Dendritic cell treated with granulocyte-macrophage colony-stimulating factor and Interleukin-4, amounts not matched to agents 40 ng/mL and 50 ng/mL, for 4 days (primary cell): ENCODE results near the gene EVC.

Source experiments
- H3K27ac Mint-ChIP-seq: one replicate; pipeline ENCODE4 v1.8.0; 2022; ENCODE audit warnings: mild to moderate bottlenecking, mixed read lengths
- H3K27me3 Mint-ChIP-seq: one replicate; pipeline ENCODE4 v1.8.0; 2022; ENCODE audit warnings: mild to moderate bottlenecking, mixed read lengths
- H3K36me3 Mint-ChIP-seq: one replicate; pipeline ENCODE4 v1.8.0; 2022; ENCODE audit warnings: low read depth, mixed read lengths
- H3K4me1 Mint-ChIP-seq: one replicate; pipeline ENCODE4 v1.8.0; 2022; ENCODE audit warnings: low read depth, mixed read lengths
- H3K4me3 Mint-ChIP-seq: one replicate; pipeline ENCODE4 v1.8.0; 2022; ENCODE audit warnings: mild to moderate bottlenecking, moderate library complexity, mixed read lengths
- H3K9me3 Mint-ChIP-seq: one replicate; pipeline ENCODE4 v1.8.0; 2022; ENCODE audit warnings: mixed read lengths
- intact Hi-C: fragments of 100-400 bp; cut with micrococcal nuclease; formaldehyde crosslinking; loops from one replicate; pipeline ENCODE4 v1.15.0; 2022

Gene EVC

GRCh38 chr4:5787311-5787710 lies 76.3 kb downstream of the EVC start:
- Mint-ChIP-seq H3K27me3 (no peaks in the 10 kb centered on the region), H3K9me3 (peaks cover 12% of the 10 kb centered on the region), H3K36me3 (peaks cover 8% of the 10 kb centered on the region), H3K4me3 (no peak overlapping the region), H3K27ac (no peak overlapping the region), H3K4me1 (no peaks in the 10 kb centered on the region)
- intact Hi-C loops: no loop called here

GRCh38 chr4:5788144-5788543 lies 77.1 kb downstream of the EVC start:
- peaks cover 8% of the 10 kb centered on the region for H3K36me3 Mint-ChIP-seq
- no peaks in the 10 kb centered on the region for H3K27me3 Mint-ChIP-seq
- H3K9me3 Mint-ChIP-seq: peaks cover 12% of the 10 kb centered on the region
- intact Hi-C loops: no loop called here
- H3K27ac Mint-ChIP-seq: no peak overlapping the region
- no peak overlapping the region for H3K4me3 Mint-ChIP-seq
- H3K4me1 Mint-ChIP-seq: no peaks in the 10 kb centered on the region

GRCh38 chr4:5789141-5789540 lies 78.1 kb downstream of the EVC start:
- Mint-ChIP-seq H3K9me3 (peaks cover 12% of the 10 kb centered on the region), H3K4me3 (no peak overlapping the region), H3K36me3 (peaks cover 8% of the 10 kb centered on the region), H3K27ac (no peak overlapping the region), H3K27me3 (no peaks in the 10 kb centered on the region), H3K4me1 (no peaks in the 10 kb centered on the region)
- intact Hi-C loops: no loop called here

- H3K4me1 Mint-ChIP-seq: no peaks in the 10 kb centered on the region
- no peaks in the 10 kb centered on the region for H3K27me3 Mint-ChIP-seq
- no peak overlapping the region for H3K4me3 Mint-ChIP-seq
- H3K36me3 Mint-ChIP-seq: peaks cover 8% of the 10 kb centered on the region
- H3K9me3 Mint-ChIP-seq: peaks cover 12% of the 10 kb centered on the region
- intact Hi-C loops: no loop called here
- no peak overlapping the region for H3K27ac Mint-ChIP-seq
Observed at GRCh38 chr4:5790546-5790857, 79.5 kb downstream of the EVC start.

- Mint-ChIP-seq H3K9me3 (peaks cover 12% of the 10 kb centered on the region), H3K27ac (no peak overlapping the region)
- intact Hi-C loops: no loop called here
Observed at GRCh38 chr4:5791654-5792053, 80.7 kb downstream of the EVC start.

GRCh38 chr4:5793514-5793913 lies 82.5 kb downstream of the EVC start:
- no peaks in the 10 kb centered on the region for H3K27me3 Mint-ChIP-seq
- no peak overlapping the region for H3K4me3 Mint-ChIP-seq
- H3K27ac Mint-ChIP-seq: no peak overlapping the region
- H3K9me3 Mint-ChIP-seq: no peaks in the 10 kb centered on the region
- no peaks in the 10 kb centered on the region for H3K4me1 Mint-ChIP-seq
- no peaks in the 10 kb centered on the region for H3K36me3 Mint-ChIP-seq
- intact Hi-C loops: no loop called here

More at GRCh38 chr4:5791654-5792053, 80.7 kb downstream of the EVC start:
- Mint-ChIP-seq H3K27me3 (no peaks in the 10 kb centered on the region), H3K4me1 (no peaks in the 10 kb centered on the region), H3K4me3 (no peak overlapping the region), H3K36me3 (peaks cover 8% of the 10 kb centered on the region)

GRCh38 chr4:5795580-5795979 lies 84.6 kb downstream of the EVC start:
- no peak overlapping the region for H3K4me3 Mint-ChIP-seq
- no peak overlapping the region for H3K27ac Mint-ChIP-seq
- no peaks in the 10 kb centered on the region for H3K27me3 Mint-ChIP-seq
- no peaks in the 10 kb centered on the region for H3K4me1 Mint-ChIP-seq
- no peaks in the 10 kb centered on the region for H3K9me3 Mint-ChIP-seq
- no peaks in the 10 kb centered on the region for H3K36me3 Mint-ChIP-seq
- intact Hi-C loops: no loop called here

GRCh38 chr4:5796976-5797375 lies 86.0 kb downstream of the EVC start:
- Mint-ChIP-seq H3K36me3 (no peaks in the 10 kb centered on the region), H3K27me3 (no peaks in the 10 kb centered on the region), H3K9me3 (no peaks in the 10 kb centered on the region), H3K4me1 (no peaks in the 10 kb centered on the region), H3K4me3 (no peak overlapping the region), H3K27ac (no peak overlapping the region)
- intact Hi-C loops: no loop called here

GRCh38 chr4:5797866-5798265 lies 86.9 kb downstream of the EVC start:
- Mint-ChIP-seq H3K27ac (no peak overlapping the region), H3K4me3 (no peak overlapping the region), H3K4me1 (no peaks in the 10 kb centered on the region), H3K36me3 (no peaks in the 10 kb centered on the region), H3K27me3 (no peaks in the 10 kb centered on the region), H3K9me3 (no peaks in the 10 kb centered on the region)
- intact Hi-C loops: no loop called here

- no peaks in the 10 kb centered on the region for H3K9me3 Mint-ChIP-seq
- intact Hi-C loops: no loop called here
- no peaks in the 10 kb centered on the region for H3K36me3 Mint-ChIP-seq
- H3K4me3 Mint-ChIP-seq: no peak overlapping the region
- H3K27me3 Mint-ChIP-seq: no peaks in the 10 kb centered on the region
- no peaks in the 10 kb centered on the region for H3K4me1 Mint-ChIP-seq
- H3K27ac Mint-ChIP-seq: no peak overlapping the region
Observed at GRCh38 chr4:5798462-5798861, 87.5 kb downstream of the EVC start.

GRCh38 chr4:5798946-5799345 lies 87.9 kb downstream of the EVC start:
- H3K27me3 Mint-ChIP-seq: no peaks in the 10 kb centered on the region
- H3K4me3 Mint-ChIP-seq: no peak overlapping the region
- no peaks in the 10 kb centered on the region for H3K36me3 Mint-ChIP-seq
- intact Hi-C loops: no loop called here
- H3K4me1 Mint-ChIP-seq: no peaks in the 10 kb centered on the region
- no peaks in the 10 kb centered on the region for H3K9me3 Mint-ChIP-seq
- no peak overlapping the region for H3K27ac Mint-ChIP-seq

GRCh38 chr4:5799406-5799805 lies 88.4 kb downstream of the EVC start:
- intact Hi-C loops: no loop called here
- Mint-ChIP-seq H3K27ac (no peak overlapping the region), H3K9me3 (no peaks in the 10 kb centered on the region), H3K36me3 (no peaks in the 10 kb centered on the region), H3K4me3 (no peak overlapping the region), H3K27me3 (no peaks in the 10 kb centered on the region), H3K4me1 (no peaks in the 10 kb centered on the region)

- Mint-ChIP-seq H3K27me3 (no peaks in the 10 kb centered on the region), H3K9me3 (no peaks in the 10 kb centered on the region), H3K27ac (no peak overlapping the region), H3K4me3 (no peak overlapping the region), H3K36me3 (no peaks in the 10 kb centered on the region), H3K4me1 (no peaks in the 10 kb centered on the region)
- intact Hi-C loops: no loop called here
Observed at GRCh38 chr4:5800496-5800895, 89.5 kb downstream of the EVC start.

- Mint-ChIP-seq H3K27me3 (no peaks in the 10 kb centered on the region), H3K9me3 (no peaks in the 10 kb centered on the region), H3K36me3 (no peaks in the 10 kb centered on the region), H3K27ac (no peak overlapping the region), H3K4me1 (no peaks in the 10 kb centered on the region), H3K4me3 (no peak overlapping the region)
- intact Hi-C loops: no loop called here
Observed at GRCh38 chr4:5801696-5802095, 90.7 kb downstream of the EVC start.

- no peaks in the 10 kb centered on the region for H3K36me3 Mint-ChIP-seq
- no peaks in the 10 kb centered on the region for H3K9me3 Mint-ChIP-seq
- no peaks in the 10 kb centered on the region for H3K27me3 Mint-ChIP-seq
- H3K4me3 Mint-ChIP-seq: no peak overlapping the region
- intact Hi-C loops: no loop called here
- no peak overlapping the region for H3K27ac Mint-ChIP-seq
- H3K4me1 Mint-ChIP-seq: no peaks in the 10 kb centered on the region
Observed at GRCh38 chr4:5802565-5802964, 91.6 kb downstream of the EVC start.

GRCh38 chr4:5804656-5805055 lies 93.7 kb downstream of the EVC start:
- Mint-ChIP-seq H3K36me3 (no peaks in the 10 kb centered on the region), H3K4me3 (no peak overlapping the region), H3K4me1 (no peaks in the 10 kb centered on the region), H3K27me3 (no peaks in the 10 kb centered on the region), H3K27ac (no peak overlapping the region), H3K9me3 (no peaks in the 10 kb centered on the region)
- intact Hi-C loops: no loop called here
